Measurements from ENCODE around the gene ATXN7.

Gene ATXN7

GRCh38 chr3:63990204-63990603, 126.5 kb downstream of the ATXN7 start:
- DNase-seq (ENCODE audit: low read depth) = no peak

DNA sequence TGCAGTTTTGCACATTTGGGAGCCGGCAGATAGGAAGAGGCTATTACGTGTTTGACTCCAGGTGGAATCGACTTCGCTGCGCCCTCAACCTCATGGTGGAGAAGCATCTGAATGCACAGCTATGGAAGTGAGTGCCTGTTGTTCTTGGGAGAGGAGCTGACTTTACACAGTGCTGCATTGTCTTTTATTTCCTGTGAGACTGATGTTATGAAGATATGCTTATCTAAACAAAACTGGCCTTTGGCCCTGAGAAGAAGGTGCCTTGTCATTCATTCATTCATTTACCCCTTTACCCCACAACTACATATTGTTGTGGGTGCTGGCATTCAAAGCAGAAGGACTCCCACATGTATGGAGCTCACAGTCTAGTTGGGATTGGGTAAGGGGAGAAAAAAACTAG, 127.1 kb downstream of the ATXN7 start:
- DNase-seq (ENCODE audit: low read depth) = no peak

DNA sequence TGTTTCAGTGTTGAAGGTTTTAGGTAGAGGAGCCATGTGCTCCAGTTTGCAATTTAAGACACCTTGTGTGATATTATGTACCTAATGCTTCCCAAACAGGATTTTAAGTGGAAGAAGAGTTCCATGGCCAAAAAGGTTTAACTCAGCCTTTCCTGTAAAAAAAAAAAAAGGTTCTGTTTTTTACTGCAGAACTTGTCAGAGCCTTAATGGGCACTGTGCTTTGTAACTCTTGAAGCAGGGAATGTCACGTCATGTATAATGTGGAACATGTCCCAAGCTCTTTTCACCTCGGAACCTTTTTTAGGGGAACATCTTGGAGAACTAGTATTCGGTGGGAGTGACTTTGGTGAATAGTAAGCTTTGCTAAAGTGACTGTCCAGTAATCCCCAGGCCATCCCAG, 128.0 kb downstream of the ATXN7 start:
- no peak for DNase-seq (ENCODE audit: low read depth)

DNA sequence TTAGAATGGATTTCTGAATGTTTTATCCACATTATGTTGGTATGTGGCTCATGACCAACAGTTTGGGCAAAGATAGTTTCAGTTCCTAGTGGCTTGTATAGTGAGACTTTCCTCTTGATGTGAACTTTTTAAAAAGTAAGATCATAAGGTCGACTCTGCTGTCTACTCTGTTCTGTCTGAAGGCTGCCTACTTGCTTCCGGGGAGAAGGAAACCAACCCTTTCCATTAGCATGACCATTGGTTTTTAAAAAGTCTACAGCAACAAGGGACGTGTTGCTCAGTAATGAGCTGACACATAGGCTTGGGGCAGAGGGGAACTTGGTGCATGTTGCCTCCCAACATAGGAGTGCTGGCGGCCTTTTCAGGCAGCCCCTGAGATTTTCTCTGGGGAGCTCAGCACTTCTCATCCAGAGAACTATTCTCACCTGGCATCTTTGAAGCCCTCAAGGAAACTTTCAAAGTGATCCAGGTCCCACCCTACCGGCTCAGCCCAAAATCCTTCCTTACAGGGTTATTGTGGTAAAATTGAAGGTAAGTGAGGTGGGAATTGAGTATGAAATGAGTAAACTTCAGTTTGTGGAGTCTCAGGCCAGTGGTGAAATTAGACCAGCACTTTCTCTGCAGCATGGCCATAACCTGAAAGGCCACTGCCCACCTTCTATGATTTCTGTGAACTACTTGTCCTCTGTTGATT, 129.0 kb downstream of the ATXN7 start:
- DNase-seq (ENCODE audit: low read depth) = no peak

DNA sequence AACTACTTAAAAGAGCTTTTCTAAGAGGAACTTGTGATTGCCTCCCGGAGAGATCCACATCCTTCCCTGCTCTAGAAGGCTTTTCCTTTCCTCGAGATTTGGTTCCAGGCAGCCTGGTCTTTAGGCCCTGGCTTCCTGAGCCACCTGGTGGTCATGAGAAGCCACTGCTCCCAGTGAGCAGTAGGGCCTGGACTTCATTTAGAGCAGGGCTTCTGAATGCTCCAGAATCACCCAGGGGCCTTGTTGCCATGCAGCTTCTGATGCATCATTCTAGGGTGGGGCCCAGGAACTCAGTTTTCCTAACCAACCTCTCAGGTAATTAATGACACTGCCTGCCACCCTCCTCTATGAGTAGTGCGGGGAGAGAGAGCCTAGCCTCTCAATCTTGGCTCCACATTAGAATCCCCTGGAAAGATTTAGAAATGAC, 130.0 kb downstream of the ATXN7 start:
- peak; percentile 49 for DNase-seq (ENCODE audit: low read depth)

DNA sequence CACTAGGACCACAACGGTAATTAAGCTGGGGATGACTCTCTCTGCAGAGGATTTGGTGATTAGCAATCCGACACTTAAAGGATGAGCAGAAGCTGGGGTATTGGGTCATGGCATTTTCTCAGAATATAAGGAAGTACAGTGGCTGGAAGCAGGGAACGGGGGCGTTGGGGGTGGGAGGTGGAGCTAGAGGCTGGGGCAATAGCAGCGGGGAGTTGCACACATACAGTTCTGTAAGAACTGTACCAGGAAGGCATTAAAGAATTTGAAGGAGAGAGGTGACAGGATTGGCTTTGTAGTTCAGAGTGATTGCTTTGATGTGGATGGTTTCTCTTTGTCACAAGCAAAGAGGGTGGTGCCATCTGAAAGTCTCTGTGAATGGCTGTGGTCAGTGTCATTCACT, 131.4 kb downstream of the ATXN7 start:
- no peak for DNase-seq (ENCODE audit: low read depth)

GRCh38 chr3:63998852-63999754, 135.4 kb downstream of the ATXN7 start:
- DNase-seq (ENCODE audit: low read depth) = no peak

DNA sequence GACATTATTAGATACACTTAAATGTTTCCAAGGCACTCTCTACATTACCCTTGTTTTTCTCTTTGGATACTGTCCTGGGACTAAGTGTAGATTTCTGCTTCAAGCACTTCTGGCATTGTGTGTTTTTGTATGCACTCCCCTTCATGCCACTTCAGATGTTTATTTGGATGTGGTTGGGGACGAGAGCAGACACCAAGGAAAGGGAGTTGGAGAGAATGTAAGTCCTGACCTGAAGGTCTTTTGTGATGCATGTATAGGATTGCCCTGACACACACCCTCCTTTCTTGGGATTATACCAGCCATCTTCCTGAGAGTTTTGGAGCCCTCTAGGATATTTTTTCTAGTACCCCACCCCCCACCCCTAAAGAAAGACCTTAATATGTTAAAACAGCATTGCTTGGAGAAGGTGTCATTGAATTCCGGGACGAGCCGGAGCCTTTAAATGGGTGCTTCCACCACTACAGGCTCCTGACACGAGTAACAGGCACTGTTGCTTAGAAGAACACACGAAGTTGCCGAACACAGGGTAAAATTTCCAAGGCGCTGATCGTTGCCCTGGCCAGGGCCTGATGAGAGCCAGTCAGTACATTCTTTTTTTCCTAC, 136.9 kb downstream of the ATXN7 start:
- DNase-seq (ENCODE audit: low read depth) = no peak

DNA sequence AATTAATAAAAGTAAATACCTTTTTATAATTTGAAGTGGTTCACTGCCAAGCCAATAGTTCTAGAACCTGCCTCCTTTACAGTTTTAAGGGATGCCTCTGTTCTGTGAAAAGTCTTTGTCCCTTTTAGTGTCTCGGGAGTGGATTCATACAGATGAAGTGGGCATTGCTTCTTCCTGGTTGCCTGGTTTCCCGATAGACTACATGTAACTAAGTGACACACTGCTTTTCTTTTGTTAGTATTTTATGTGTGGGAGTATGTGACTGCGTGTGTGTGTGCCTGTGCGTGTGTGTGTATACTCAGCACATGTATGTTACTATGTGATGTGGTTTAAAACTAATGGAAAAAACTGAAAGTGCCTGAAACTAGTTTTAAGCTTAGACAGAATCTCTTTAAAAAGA, 138.6 kb downstream of the ATXN7 start:
- no peak for DNase-seq (ENCODE audit: low read depth)

GRCh38 chr3:64003589-64003988, 139.9 kb downstream of the ATXN7 start:
- DNase-seq (ENCODE audit: low read depth) = no peak

- DNase-seq (ENCODE audit: low read depth) = no peak
Observed at GRCh38 chr3:64008017-64008416, 144.3 kb downstream of the ATXN7 start.

DNA sequence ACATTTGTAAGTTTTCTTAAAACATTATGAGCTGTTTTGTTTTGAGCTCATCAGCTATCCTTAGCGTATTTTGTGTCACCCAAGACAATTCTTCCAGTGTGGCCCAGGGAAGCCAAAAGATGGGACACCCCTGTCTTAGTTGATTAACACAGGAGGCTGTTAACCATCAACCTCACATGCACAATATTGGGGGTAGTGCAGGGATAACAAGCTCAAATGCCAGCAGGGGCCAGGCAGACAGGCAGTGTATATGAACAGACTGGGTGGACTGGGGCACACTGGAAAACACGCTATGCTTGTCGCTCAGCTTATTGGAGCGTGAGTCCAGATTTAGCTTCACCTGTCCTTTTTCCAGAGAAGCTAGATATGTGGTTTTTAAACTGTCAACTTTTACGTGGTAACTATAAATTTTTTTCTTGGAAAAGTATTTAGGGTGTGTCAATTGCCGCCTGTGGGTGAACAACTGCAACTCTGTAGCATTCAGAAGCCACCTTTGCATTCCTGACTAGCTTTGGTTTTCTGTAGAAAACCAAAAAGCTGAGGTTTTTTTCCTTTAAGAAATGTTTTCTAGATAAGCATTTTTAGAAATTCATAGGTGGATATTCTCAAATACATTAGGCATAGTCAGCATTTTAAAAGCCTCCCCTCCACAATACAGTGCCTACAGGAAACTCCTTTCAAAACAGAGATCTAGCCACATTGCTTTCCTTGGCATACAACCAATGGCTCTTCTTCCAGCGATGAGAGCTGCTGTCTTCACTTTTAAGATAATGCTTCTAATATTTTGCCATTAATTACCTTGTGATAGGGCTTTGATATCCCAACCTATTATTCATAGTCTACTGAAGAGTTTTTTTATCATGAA, 145.1 kb downstream of the ATXN7 start:
- no peak for DNase-seq (ENCODE audit: low read depth)

GRCh38 chr3:64009528-64009927, 145.9 kb downstream of the ATXN7 start:
- DNase-seq (ENCODE audit: low read depth) = no peak

- DNase-seq (ENCODE audit: low read depth) = no peak
Observed at GRCh38 chr3:64010199-64010598, 146.5 kb downstream of the ATXN7 start.

DNA sequence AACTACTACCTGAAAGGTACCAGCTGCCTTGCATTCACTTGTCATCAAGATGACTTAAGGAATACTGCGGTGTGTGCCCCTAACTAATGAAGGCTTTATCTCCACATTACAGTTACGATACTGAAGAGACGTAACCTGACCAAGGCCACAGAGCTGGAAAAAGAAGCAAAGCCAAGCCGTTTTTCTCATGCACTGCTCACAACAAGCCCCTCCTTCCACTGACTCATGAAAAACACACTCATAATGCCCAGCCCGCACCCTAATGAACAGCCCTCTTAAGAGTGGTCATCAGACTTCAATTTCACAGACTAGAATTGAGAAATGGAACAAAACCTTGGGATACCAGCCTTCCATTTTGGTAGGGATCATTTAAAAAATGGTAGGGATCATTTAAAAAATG, 148.0 kb downstream of the ATXN7 start:
- DNase-seq (ENCODE audit: low read depth) = no peak

GRCh38 chr3:64016941-64017620, 153.4 kb downstream of the ATXN7 start:
- no peak for DNase-seq (ENCODE audit: low read depth)

DNA sequence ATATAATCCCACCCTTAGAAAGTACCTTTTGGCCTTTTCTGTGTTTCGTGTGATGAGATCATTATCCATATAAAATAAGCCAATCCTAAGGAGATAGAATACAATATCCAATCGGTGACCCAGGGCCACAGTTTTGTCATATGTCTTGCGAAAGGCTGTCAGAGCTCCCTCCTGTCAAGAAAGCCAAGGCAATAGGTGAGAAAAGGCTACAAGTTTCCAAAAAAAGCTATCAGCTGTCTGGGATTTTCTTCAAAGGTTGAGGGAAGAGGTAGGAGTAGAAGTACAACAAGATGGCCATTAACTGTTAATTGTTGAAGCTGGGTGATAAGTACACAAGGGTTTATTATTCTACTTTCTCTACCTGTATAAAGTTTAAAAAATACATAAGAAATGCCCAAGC, 155.6 kb downstream of the ATXN7 start:
- no peak for DNase-seq (ENCODE audit: low read depth)

DNA sequence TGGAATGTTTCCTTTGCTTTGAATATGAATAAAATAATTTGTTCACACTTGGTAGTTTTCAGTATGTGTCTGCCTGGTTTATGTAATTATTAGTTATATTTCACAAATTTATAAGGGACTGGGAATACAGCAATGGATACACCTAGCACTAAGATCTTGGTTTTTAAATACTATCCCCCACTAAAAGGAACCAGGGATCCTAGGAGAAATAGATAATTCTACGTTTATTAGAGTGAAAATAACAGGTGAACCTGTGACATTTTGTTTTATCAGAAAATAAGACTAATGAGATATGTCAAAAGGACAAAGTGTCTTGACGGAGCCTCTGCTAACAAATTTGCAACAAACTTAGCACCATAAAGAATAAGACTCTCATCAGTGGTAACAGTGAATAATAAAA, 156.2 kb downstream of the ATXN7 start:
- no peak for DNase-seq (ENCODE audit: low read depth)

DNA sequence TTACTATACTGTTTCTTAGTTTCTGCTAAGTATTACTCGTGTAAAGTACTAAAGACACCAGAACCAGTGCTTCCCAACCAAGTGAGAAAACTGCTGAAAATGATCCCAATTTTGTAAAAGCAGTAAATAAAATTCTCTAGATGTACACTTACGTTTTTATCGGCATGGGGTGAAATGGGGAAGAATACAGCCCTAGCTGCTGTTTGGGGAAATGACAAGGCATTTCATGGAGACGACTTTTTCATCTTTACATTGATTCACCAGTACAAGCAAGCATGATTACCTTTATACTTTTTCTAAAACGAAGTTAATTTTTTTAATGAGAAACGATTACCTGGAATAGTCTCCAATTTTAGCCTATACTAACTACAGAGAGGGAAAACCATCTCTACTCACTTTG, 158.3 kb downstream of the ATXN7 start:
- no peak for DNase-seq (ENCODE audit: low read depth)

DNA sequence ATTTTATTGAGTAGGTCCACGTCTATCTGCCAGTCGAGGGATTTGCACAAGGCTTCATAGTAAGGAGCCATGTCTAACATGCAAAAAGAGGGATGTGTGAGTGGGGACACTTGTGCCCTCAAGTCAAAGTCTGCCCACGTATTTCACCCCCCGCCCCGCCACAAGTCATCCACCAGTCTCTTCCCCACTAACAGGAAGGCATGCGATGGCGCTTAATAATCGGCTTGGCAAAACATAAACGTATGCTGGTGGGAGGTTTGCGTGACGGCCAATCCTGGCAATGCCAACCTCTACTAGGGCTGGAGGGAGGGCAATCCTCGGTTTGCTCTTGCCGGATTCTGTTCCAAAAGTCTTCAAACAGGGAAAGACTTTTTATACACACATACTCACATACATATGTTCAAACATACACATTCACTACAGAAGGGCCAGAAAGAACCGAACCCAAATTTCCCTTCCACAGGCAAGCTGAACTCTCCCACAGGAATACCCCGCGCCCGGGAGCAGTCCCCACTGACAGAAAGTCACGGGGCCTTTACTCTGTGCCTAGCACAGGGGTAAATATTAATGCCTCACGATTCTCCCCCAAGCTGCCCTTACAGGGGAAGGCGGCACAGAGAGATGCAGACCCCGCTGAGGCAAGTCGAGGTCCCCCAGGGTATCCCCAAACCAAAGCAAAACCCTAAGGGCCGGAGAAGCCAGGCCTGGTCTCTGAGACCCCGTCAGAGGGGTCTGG, 159.0 kb downstream of the ATXN7 start:
- DNase-seq (ENCODE audit: low read depth) = no peak
